ENCODE data around the gene MYBPC1.
A peak's percentile ranks its signal among the peaks of the same experiment; 100 is the strongest.

The MYBPC1 gene

DNA sequence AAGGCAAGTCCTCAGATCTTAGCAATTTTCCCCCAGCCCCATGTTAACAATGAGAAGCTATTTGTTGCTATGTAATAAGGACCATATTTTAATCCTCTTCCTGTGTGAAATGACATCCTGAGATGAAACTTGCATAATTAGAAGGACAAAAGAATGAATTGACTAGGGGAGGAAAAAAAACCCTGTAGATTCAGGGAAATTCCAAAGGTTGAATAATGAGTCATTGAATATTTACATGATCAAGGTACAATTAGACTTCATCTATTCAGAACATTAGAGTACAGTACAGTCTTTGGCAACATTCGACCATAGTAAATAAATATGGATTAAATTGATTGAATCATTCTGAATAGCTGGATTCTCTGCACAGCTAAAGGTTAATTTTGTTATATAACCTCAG lies 9.4 kb downstream of the MYBPC1 start:
- DNase-seq = no peak

- no peak for DNase-seq
These were observed 13.1 kb downstream of the MYBPC1 start for GRCh38 chr12:101607894-101608293.

DNA sequence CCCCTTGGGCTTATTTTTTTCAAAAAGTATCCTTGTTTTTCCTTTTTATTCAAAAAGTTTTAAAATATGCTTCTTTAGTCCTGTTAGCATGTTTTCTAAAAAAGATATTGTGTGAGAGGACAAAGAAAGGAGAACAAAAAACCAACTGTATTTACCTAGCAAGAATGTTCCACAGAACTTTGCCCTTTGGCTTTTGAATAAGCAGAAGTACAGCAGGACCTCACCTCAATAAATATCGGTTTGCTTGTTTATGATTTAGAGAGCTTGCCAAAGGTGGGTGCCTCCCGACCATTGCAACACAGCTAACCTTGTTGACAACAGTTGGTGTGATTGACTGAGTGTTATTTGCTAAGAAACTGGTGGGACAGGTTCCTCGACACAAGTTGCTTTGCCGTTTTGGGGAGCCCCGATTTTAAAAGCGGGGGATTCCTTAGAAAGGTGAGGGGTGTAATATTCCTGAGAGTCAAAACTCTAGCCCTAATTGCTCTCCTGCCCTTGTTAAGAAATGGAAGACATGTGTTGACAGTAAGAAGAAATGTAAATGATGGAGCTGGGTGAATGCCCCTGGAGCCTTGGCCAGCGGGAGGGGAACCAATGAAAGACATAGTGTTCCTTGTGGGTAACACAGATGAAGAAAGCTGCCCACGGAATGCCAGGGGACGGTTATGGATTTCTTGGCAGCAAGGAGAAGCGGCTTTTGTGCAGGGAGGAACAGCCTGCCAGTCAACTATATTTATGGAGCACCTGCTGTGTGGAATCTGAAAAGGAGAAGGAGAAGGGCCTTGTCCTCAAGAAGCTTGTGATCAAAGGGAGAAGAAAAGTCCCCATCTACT lies 13.7 kb downstream of the MYBPC1 start:
- no peak for DNase-seq

- no peak for DNase-seq
These were observed 14.4 kb downstream of the MYBPC1 start for GRCh38 chr12:101609198-101609597.

DNA sequence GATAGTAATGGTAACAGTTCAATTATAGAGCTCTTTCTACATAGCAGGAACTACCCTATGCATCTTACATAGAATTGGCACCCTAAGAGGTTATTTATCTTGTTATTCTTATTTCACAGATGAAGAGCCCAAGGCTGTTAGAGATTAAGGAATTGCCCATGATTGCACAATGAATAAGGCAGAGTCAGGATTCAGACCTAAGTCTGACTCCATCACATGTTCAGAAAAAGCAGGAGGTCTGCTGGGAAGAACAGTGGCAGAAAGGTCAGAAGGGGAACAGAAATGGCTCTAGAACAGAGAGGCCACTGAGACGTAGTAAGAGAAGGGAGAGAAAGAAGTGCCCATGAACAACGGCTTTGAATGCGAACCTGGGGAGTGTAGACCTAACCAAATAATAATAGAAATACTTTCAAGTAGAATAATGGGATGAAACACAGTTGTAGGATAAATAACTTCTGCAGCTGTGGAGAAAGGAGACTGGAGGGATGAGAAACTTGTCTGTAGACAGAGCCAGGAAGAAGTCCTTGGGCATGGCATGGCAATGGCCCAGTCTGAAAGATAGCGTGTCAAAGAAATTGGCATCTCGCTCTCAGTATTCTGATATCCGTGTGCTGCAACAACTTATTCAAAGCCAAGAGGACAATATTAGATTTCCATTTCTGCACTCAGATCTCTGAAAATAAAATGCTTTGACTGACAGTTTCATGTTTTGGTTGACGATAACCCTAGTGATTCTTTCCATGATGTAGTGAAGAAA lies 17.6 kb downstream of the MYBPC1 start:
- no peak for DNase-seq

DNA sequence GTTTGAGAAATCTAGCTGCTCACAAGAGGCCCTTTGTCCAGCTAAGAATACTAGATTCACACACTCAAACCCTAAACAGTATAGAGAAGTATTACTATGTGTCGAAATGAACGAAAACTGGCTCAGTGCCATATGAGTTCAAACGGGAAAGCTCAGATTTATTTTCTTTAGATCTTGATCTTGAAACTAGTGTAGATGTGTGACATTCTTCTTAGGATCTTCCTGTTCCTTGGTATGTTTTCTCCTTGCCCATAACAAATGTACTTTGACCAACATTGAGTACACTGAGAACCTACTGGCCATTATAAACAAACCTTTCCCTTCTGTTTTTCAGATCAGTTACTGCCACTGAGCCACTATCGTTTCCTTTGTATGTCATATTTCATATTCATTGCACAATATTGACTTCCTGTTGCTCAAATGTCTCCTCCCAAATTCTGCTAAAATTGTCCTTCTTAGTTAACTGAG lies 21.3 kb downstream of the MYBPC1 start:
- DNase-seq = peak; percentile 1

- no peak for DNase-seq
These were observed 24.4 kb downstream of the MYBPC1 start for GRCh38 chr12:101619026-101619786.

DNA sequence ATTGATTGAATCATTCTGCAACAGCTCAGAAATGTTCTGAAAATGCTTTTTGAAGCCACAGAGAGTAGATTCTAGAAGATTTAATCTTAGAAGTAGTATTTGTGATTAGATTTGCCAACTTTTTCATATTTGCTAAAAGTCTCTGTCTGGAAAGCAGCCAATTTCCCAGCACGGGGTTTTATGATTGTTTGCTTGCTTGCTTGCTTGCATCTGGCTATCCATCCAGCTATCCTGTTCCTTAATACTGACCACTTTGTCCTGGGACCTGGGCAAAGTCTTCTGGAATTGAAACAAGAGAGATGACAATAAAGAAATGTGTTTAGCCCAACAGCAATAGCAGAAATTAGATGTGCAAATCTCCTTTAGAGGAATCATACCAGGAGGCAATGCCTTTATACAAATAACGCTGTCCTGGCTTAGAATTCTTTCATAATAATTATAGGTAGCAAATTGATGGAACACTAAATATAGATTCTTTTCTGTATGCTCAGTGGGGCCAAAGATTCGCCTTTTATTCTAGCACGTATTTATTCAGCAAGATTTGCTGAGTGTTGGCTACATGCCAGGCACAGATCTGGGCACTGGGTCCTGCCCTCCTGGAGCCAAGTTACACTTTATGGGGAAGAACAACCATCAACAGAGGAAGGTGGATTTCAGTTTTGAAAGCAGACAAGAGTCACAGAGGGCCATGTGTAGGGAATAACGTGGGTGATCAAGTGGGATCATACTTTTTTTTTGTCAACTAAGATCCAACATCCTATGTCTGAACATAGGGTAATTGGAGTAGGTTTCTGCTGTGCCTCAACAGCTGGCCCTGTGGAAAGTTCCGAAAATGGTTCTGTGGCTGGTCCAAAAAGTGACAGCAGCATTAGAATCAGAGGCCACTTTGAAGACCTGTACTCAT lies 25.3 kb downstream of the MYBPC1 start:
- DNase-seq = no peak

DNA sequence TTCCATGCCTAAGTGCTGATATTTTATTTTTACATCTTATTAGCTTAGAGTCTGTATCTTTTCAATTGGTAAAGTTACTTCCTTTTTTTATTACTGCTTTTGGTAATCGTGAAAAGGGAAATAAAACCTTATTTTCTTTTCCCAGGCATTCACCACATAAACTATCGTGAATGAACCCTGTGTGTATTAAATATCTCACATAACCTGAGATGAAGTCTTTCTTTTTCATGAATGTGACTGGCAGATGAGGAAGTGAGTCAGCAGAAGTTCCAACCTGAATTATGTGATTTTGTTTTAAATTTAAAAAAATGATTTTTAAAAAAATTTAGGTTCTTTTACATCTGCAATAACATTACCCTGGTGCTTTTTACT lies 26.0 kb downstream of the MYBPC1 start:
- DNase-seq = no peak

DNA sequence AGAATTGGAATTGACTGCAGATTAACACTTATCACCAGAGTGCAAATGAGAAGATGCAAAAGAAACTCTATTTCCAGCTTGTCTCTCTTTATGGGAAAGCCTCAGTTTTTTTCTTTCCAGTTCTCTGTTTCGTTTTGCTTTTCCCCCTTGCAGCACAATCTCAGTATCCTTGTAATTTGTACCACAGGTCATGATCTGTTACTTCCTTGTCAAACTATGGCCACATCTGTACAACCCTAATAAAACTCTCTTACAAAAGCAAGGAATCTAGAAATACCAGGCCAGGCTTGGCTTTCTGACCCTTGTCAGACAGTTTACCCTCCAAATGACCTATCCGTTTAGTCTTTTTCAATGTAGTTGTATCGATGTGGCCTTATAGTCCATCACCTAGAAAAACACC lies 33.9 kb downstream of the MYBPC1 start:
- no peak for DNase-seq

- no peak for DNase-seq
These were observed 40.0 kb downstream of the MYBPC1 start for GRCh38 chr12:101634724-101635123.

- DNase-seq = no peak
These were observed 43.2 kb downstream of the MYBPC1 start for GRCh38 chr12:101637936-101638335.

DNA sequence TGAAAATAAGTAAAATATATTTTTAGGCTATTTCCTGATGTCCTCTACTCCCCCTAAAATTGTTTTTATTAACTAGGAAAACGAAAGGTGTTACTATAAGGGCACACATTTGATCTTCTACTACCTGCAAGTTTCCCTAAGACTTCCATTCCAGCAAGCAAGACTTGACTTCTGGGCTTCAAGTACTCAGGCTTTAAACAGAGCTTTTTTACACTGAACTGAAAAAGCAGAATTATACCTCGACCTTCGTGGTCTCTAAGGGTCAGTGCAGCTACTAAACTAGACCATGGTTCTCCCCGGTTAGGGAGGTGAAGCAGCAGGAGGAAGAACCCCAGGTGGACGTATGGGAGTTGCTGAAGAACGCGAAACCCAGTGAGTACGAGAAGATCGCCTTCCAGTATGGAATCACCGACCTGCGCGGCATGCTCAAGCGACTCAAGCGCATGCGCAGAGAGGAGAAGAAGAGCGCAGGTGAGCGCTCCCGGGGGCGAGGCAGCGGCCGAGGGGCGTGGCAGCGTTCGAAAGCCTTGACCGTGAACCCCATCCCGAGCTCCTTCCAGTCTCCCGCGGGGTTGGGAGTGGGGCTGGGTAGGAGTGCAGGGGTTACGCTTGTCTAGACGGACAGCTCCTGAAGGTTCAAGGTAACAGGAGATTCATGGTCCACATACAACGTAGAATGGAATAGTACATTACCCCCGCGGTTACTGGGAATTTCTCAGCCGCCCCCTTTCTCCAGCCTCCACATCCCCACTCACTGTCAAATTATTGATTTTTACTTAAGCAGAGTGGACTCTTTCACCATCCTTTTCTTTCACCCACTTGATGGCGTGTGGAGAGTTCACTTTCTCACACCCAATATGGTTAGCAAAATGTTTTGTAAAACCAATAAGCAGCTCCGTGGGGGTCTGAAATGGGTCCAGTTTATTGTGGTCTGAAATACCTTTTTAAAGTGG lies 47.6 kb downstream of the MYBPC1 start:
- no peak for DNase-seq

- no peak for DNase-seq
These were observed 52.9 kb downstream of the MYBPC1 start for GRCh38 chr12:101647711-101648110.

GRCh38 chr12:101648195-101648594 lies 53.4 kb downstream of the MYBPC1 start:
- DNase-seq = no peak

DNA sequence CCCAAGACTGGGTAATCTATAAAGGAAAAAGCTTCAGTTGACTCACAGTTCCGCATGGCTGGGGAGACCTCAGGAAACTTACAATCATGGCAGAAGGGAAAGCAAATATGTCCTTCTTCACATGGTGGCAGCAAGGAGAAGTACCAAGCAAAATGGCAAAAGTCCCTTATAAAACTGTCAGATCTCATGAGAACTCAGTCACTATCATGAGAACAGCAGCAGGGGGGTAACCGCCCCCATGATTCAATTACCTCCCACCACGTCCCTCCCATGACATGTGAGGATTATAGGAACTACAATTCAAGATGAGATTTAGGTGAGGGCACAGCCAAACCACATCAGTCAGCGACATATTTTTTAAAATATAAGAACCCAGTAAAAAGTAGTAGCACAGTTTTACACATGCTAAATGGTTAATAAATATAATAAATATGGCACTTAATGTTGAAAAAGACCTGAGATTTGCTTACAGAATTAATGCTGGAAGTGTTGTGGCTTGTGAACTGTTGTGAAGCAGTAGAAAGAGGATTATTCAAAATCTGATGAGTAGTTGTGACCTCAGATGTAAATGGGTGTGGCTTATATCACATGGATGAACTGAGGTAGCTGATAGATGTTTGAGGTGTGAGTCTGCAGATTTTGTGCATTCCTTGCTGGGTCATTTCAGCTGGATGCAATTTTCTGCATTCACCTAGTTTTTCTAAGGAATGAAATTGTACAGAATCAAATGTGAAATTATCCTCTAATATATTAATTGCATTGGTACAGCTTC lies 55.8 kb downstream of the MYBPC1 start:
- no peak for DNase-seq

DNA sequence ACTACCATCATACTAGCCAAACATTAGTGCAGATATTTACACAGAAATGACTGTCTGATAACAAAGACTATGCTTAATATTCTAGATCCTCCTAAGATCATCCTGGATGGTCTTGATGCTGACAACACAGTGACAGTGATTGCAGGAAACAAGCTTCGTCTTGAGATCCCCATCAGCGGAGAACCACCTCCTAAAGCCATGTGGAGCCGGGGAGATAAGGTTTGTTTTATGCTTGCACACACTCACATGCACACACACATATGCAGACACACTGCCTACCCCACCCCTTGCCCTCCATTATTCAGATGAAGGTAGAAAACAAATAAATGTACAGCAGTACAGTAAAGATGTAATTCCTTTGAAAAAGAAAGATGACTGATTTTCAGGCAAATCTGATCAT lies 58.3 kb downstream of the MYBPC1 start:
- DNase-seq = no peak

DNA sequence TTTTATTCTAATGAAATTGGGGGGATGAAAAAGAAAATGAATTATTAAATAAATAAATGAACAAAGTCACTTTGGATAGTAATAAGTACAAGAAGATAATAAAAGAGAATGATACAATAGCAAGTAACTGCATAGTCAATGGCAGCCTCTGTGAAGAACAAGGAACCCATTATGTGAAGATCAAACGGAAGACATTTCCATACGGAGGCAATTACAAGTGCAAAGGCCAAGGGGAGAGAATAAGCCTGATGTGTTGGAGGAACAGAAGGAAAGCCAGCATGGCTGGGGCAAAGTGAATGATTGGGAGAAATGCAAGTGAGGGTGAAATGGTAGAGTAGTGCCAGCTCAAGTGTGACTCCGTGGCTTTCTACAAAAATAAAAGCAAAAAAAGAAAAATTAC lies 58.7 kb downstream of the MYBPC1 start:
- DNase-seq = no peak

DNA sequence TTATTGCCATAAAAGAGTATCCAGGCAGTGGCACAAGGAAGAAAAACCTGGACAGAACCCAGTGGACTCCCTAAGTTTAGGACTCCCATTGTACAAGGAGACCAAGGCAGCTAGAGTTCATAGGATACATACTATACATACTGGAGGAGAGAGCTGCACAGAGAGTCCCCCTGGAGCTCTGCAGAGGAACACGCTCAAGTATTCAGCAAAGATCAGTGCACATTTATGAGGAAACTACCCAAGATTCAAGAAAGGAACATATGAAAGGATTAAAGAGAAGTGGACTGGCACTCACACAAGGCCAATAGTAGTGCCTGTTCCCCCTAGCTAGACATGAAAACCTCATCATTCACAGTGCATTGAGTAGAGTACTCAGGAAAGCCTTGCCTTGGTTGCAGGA lies 59.7 kb downstream of the MYBPC1 start:
- no peak for DNase-seq

GRCh38 chr12:101655393-101655792 lies 60.6 kb downstream of the MYBPC1 start:
- no peak for DNase-seq
